Nephron (organoid): ENCODE data around the gene PAM.

Source experiments
- H3K27ac Mint-ChIP-seq, 3 experiments: 2 replicates each; pipeline ENCODE4 v1.8.0; 2020; ENCODE audit warnings: mixed read lengths in 3 of 3, mild to moderate bottlenecking in 2 of 3, moderate library complexity in 1 of 3
- H3K27me3 Mint-ChIP-seq: 2 replicates; pipeline ENCODE4 v1.8.0; 2021; ENCODE audit warnings: low read depth, mild to moderate bottlenecking, moderate library complexity, mixed read lengths
- H3K36me3 Mint-ChIP-seq: 2 replicates; pipeline ENCODE4 v1.8.0; 2020; ENCODE audit warnings: low read depth, mixed read lengths
- H3K4me1 Mint-ChIP-seq: 2 replicates; pipeline ENCODE4 v1.8.0; 2020; ENCODE audit warnings: mixed read lengths
- H3K4me3 Mint-ChIP-seq, 3 experiments: 2 replicates each; pipeline ENCODE4 v1.8.0; 2020; ENCODE audit warnings: mild to moderate bottlenecking in 3 of 3, mixed read lengths in 3 of 3, moderate library complexity in 2 of 3
- H3K9me3 Mint-ChIP-seq: 2 replicates; pipeline ENCODE4 v1.8.0; 2020; ENCODE audit warnings: mixed read lengths
- TF ChIP-seq, protein P1 (sequence below), 3 experiments: fragments of 200-600 bp; sonication (generic); IDR thresholded peaks; one replicate each; pipeline ENCODE4 v1.5.0; 2021; ENCODE audit warnings: antibody characterized with exemption in 3 of 3; ENCODE audit not compliant: unreplicated experiment in 3 of 3

The PAM gene

DNA sequence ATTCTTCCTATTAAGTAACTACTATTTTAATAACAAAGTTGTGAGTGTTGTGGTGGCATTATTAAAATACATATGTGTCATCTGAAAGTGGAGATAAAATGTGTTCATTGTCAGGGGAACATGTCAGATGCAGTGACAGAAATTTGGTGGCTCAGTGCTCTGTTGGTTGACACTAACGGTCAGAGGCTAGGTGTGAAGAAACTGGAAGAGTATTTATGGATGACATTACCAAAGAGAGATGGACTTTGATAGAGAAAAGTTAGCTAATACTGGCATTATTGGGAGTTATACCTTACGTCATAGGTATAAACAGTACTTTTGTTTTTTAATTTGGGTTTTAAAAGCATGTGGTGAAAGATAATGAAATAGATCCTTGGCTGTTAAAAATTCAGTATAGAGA is 33.7 kb downstream of the PAM start:
- Mint-ChIP-seq H3K9me3 (peaks cover 5% of the 10 kb centered on the region), H3K36me3 (peaks cover 10% of the 10 kb centered on the region), H3K4me3 (no peak overlapping the region), H3K27me3 (no peaks in the 10 kb centered on the region), H3K27ac (no peak overlapping the region), H3K4me1 (peaks cover 8% of the 10 kb centered on the region)
- TF ChIP-seq, protein P1, sequence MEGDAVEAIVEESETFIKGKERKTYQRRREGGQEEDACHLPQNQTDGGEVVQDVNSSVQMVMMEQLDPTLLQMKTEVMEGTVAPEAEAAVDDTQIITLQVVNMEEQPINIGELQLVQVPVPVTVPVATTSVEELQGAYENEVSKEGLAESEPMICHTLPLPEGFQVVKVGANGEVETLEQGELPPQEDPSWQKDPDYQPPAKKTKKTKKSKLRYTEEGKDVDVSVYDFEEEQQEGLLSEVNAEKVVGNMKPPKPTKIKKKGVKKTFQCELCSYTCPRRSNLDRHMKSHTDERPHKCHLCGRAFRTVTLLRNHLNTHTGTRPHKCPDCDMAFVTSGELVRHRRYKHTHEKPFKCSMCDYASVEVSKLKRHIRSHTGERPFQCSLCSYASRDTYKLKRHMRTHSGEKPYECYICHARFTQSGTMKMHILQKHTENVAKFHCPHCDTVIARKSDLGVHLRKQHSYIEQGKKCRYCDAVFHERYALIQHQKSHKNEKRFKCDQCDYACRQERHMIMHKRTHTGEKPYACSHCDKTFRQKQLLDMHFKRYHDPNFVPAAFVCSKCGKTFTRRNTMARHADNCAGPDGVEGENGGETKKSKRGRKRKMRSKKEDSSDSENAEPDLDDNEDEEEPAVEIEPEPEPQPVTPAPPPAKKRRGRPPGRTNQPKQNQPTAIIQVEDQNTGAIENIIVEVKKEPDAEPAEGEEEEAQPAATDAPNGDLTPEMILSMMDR (IDR thresholded peaks at IDR 0.05; ENCODE audit: unreplicated experiment in 3 of 3) = no peak

DNA sequence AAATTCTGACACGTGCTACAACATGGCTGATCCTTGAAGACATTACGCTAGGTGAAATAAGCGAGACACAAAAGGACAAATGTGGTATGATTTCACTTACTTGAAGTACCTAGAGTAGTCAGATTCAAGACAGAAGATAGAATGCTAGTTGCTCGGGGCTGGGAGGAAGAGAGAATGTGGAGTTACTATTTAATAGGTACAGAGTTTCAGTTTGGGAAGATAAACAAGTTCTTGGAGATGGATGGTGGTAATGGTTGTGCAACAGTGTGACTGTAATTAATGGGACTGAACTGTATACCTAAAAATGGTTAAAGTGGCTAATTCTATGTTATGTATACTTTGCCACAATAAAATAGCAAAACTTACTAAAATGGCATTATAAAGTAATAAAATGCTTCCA is 34.4 kb downstream of the PAM start:
- no peak overlapping the region for H3K4me3 Mint-ChIP-seq
- peaks cover under 1% of the 10 kb centered on the region for H3K9me3 Mint-ChIP-seq
- peaks cover 8% of the 10 kb centered on the region for H3K4me1 Mint-ChIP-seq
- no peaks in the 10 kb centered on the region for H3K27me3 Mint-ChIP-seq
- no peak overlapping the region for H3K27ac Mint-ChIP-seq
- peaks cover 5% of the 10 kb centered on the region for H3K36me3 Mint-ChIP-seq
- TF ChIP-seq, protein P1 (IDR thresholded peaks at IDR 0.05; ENCODE audit: unreplicated experiment in 3 of 3) = no peak

DNA sequence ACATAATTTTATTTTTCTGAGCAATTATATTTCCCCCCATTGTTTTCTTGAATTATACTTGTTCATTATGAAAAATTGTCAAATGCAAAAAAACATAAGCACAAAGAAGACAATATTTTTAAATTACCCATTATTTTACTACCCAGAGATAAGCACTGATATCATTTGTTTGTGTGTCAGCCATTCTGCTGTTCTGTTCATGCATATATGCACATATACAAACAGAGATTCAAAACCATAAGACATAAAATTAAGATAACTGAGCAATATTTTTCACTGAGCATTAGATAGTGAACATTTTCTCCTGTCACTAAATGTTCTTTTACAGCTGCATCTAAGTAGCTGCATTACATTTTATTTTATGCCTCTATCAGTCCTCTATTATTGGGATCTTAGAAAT is 35.6 kb downstream of the PAM start:
- Mint-ChIP-seq H3K27ac (no peak overlapping the region), H3K27me3 (no peaks in the 10 kb centered on the region), H3K4me1 (peaks cover 8% of the 10 kb centered on the region), H3K36me3 (no peaks in the 10 kb centered on the region), H3K4me3 (no peak overlapping the region), H3K9me3 (no peaks in the 10 kb centered on the region)
- TF ChIP-seq, protein P1 (IDR thresholded peaks at IDR 0.05; ENCODE audit: unreplicated experiment in 3 of 3) = no peak

DNA sequence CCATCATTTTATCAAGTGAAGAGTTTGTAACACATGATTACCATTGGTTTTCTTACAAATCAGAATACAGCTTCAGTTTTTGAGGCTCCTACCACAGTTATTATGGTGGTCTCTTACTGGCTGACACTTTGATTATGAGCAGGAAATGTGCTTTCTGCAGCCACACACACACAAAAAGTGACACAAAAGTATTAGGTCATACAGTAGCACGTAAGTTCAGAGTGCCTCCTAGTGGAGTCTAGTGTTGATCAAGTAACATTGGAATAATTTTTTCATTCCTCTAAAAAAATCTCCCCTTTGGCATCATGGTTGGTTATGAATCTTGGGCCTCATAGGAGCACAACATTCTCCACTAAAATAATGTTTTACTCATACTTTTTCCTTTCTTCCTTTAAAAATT is 37.6 kb downstream of the PAM start:
- Mint-ChIP-seq H3K4me1 (peaks cover 17% of the 10 kb centered on the region), H3K36me3 (no peaks in the 10 kb centered on the region), H3K4me3 (no peak overlapping the region), H3K27me3 (no peaks in the 10 kb centered on the region), H3K27ac (no peak overlapping the region), H3K9me3 (no peaks in the 10 kb centered on the region)
- TF ChIP-seq, protein P1 (IDR thresholded peaks at IDR 0.05; ENCODE audit: unreplicated experiment in 3 of 3) = peak in 1 of 3 experiments; percentile 24

DNA sequence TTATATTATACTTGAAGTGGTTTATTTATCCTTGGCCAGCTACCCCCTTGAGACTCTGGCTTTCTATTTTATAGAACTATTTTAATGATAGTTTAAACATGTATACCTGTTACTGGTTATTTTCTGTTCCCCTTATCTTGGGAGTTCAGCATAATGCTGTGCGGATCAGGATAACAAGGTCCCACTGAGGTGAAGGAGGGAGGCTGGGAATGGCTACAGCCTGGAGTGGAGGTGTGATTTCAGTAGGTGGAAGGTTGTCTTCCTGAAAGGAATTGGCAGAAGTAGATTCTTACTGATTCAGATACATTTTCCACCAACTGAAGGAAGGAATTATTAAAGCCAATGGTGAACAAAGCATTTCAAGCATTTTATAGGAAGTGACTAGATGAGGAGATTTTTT is 38.9 kb downstream of the PAM start:
- TF ChIP-seq, protein P1 (IDR thresholded peaks at IDR 0.05; ENCODE audit: unreplicated experiment in 3 of 3) = no peak
- no peaks in the 10 kb centered on the region for H3K27me3 Mint-ChIP-seq
- peaks cover 25% of the 10 kb centered on the region for H3K4me1 Mint-ChIP-seq
- no peaks in the 10 kb centered on the region for H3K9me3 Mint-ChIP-seq
- no peak overlapping the region for H3K4me3 Mint-ChIP-seq
- H3K27ac Mint-ChIP-seq = no peak overlapping the region
- no peaks in the 10 kb centered on the region for H3K36me3 Mint-ChIP-seq

DNA sequence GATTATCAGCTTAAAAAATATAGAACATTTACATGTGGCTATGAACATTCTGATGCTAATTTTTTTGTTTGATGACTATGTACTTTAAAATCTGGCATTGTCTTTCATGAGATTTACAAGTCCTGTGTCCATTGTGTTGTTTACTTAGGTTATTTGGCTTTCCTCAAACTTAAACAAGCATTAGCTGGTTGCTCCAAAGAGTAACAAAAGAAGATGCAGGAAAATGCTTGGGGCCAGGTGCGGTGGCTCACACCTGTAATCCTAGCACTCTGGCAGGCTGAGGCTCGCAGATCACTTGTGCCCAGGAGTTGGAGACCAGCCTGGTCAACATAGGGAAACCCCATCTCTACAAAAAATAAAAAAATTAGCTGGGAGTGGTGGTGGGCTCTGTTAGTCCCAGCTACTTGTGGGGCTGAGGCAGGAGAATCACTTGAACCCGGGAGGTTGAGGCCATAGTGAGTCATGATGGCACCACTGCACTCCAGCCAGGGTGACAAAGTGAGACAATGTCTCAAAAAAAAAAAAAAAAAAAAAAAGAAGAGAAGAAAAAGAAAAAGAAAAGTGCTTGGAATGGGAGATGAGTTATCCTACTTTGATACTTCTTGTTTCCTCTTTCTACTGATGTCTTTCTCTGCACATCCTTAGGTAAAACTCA is 39.7 kb downstream of the PAM start:
- Mint-ChIP-seq H3K4me1 (peaks cover 25% of the 10 kb centered on the region), H3K27ac (no peak overlapping the region), H3K36me3 (no peaks in the 10 kb centered on the region), H3K27me3 (no peaks in the 10 kb centered on the region), H3K4me3 (no peak overlapping the region), H3K9me3 (no peaks in the 10 kb centered on the region)
- TF ChIP-seq, protein P1 (IDR thresholded peaks at IDR 0.05; ENCODE audit: unreplicated experiment in 3 of 3) = no peak
